Mesenteric fat pad (tissue), 1 donor: ENCODE measurements around the gene GRM1. TPM values are rescaled to one million over a fixed set of nuclear protein-coding genes. Genes with fewer than 3 reads are reported as not detected.

Experiments used
- DNase-seq: peaks from one replicate; pipeline ENCODE4 v3.0.0-alpha.2; 2020; ENCODE audit warnings: low spot score
- total RNA-seq: library from RNA; stranded (reverse); fragmentation: NEBNext Ultra II Directional; extraction: Animal tissue kit (Norgen Biotek cat#: 25700); gene quantifications from one replicate; pipeline ENCODE4 v1.2.1, GENCODE V29; 2021
- donor health status: DM: yes; HTN: yes; CAD: no.

The GRM1 gene
- total RNA-seq, 1 donor from 2014 or later: not detected

GRCh38 chr6:146444189-146444588, 415.3 kb downstream of the GRM1 start:
- no peak for DNase-seq

GRCh38 chr6:146445233-146445632, 416.4 kb downstream of the GRM1 start:
- no peak for DNase-seq

GRCh38 chr6:146456886-146457285, 428.0 kb downstream of the GRM1 start:
- no peak for DNase-seq

- no peak for DNase-seq
Observed at GRCh38 chr6:146460941-146461340, 432.1 kb downstream of the GRM1 start.

GRCh38 chr6:146470091-146470770, 441.4 kb downstream of the GRM1 start:
- DNase-seq: no peak

- DNase-seq: no peak
Observed at GRCh38 chr6:146472918-146473317, 444.1 kb downstream of the GRM1 start.

GRCh38 chr6:146481527-146481926, 452.7 kb downstream of the GRM1 start:
- DNase-seq: no peak

GRCh38 chr6:146484411-146484810, 455.5 kb downstream of the GRM1 start:
- DNase-seq: no peak

Other genes with a start within 250 kb of the GRM1 start
- 8.1 TPM for gene FBXO30, start 214.3 kb upstream of the GRM1 start, total RNA-seq
- 19.6 TPM for gene SHPRH, start 64.7 kb upstream of the GRM1 start, total RNA-seq